T-cell (primary cell): ENCODE data around the gene DNAJB2. TPM values are rescaled to one million over a fixed set of nuclear protein-coding genes. Genes with fewer than 3 reads are reported as not detected.

Experiments
- ATAC-seq, 4 experiments: fragments of 200-7000 bp in 3 of 4; fragments of 150-1000 bp in 1 of 4; cut with Tn5 transposase; replicated peaks in 1 of 4; 1 replicate in 3 of 4; 2 replicates in 1 of 4; pipeline ENCODE4 v1.10.0; 2021; ENCODE audit warnings: moderate library complexity in 3 of 4, mild to moderate bottlenecking in 2 of 4, moderate number of reproducible peaks in 1 of 4
- CTCF ChIA-PET, 2 donors: fragments of 300-600 bp; sonication (Branson Sonifier 250); formaldehyde crosslinking; loops; one replicate each; lab custom pipeline; 2022; ENCODE audit warnings: antibody characterized with exemption in 2 of 2; lab: Charles Lee
- POLR2A ChIA-PET, 2 donors: fragments of 300-600 bp; sonication (Branson Sonifier 250); formaldehyde crosslinking; loops; one replicate each; lab custom pipeline; 2022; ENCODE audit warnings: antibody characterized with exemption in 2 of 2; lab: Charles Lee
- DNase-seq, 35 experiments: peaks; one replicate each; pipeline versions ENCODE4 v3.0.0 to v3.0.0-alpha.2; 2013 to 2023
- H3K27ac ChIP-seq: one replicate; pipeline ENCODE4 v1.5.1; 2013; ENCODE audit warnings: low read length
- H3K27me3 ChIP-seq, 2 experiments: replicated peaks in 1 of 2; 1 replicate in 1 of 2; 2 replicates in 1 of 2; pipeline versions ENCODE4 v1.6.1 to v1.7.0; 2013; ENCODE audit warnings: low read length in 1 of 2, mixed read lengths in 1 of 2; ENCODE audit not compliant: control insufficient read depth in 2 of 2, insufficient read depth in 2 of 2; ENCODE audit errors: extremely low read depth in 1 of 2
- H3K36me3 ChIP-seq, 2 donors: 1 replicate in 1 of 2; 2 replicates in 1 of 2; pipeline versions ENCODE4 v1.6.1 to v1.7.0; 2013; ENCODE audit warnings: low read length in 1 of 2; ENCODE audit not compliant: control insufficient read depth in 2 of 2, insufficient read depth in 1 of 2; ENCODE audit errors: extremely low read depth in 1 of 2
- H3K4me1 ChIP-seq, 2 experiments: 1 replicate in 1 of 2; 2 replicates in 1 of 2; pipeline versions ENCODE4 v1.6.1 to v1.7.0; 2013; ENCODE audit warnings: low read length in 2 of 2, mixed read lengths in 1 of 2; ENCODE audit not compliant: insufficient read depth in 2 of 2, control insufficient read depth in 1 of 2; ENCODE audit errors: extremely low read depth in 1 of 2
- H3K4me3 ChIP-seq, 2 donors: 1 replicate in 1 of 2; 2 replicates in 1 of 2; pipeline versions ENCODE4 v1.5.1 to v1.7.0; 2013; ENCODE audit warnings: mild to moderate bottlenecking in 2 of 2, low read length in 1 of 2, moderate library complexity in 1 of 2; ENCODE audit not compliant: control insufficient read depth in 1 of 2; ENCODE audit errors: extremely low read depth in 1 of 2
- H3K9me3 ChIP-seq: 2 replicates; pipeline ENCODE4 v1.7.0; 2013
- H3K27ac Mint-ChIP-seq, 2 donors: one replicate each; pipeline ENCODE4 v1.8.0; 2020 to 2021; ENCODE audit warnings: mild to moderate bottlenecking in 2 of 2, mixed read lengths in 2 of 2
- H3K27me3 Mint-ChIP-seq, 2 donors: one replicate each; pipeline ENCODE4 v1.8.0; 2021 to 2022; ENCODE audit warnings: mixed read lengths in 2 of 2
- H3K36me3 Mint-ChIP-seq: one replicate; pipeline ENCODE4 v1.8.0; 2021; ENCODE audit warnings: mixed read lengths
- H3K4me1 Mint-ChIP-seq, 3 donors: one replicate each; pipeline ENCODE4 v1.8.0; 2020 to 2022; ENCODE audit warnings: mixed read lengths in 3 of 3, mild to moderate bottlenecking in 1 of 3
- H3K4me3 Mint-ChIP-seq, 3 donors: one replicate each; pipeline ENCODE4 v1.8.0; 2020 to 2022; ENCODE audit warnings: mild to moderate bottlenecking in 3 of 3, mixed read lengths in 3 of 3, moderate library complexity in 3 of 3
- H3K9me3 Mint-ChIP-seq, 3 donors: one replicate each; pipeline ENCODE4 v1.8.0; 2020 to 2022; ENCODE audit warnings: mixed read lengths in 3 of 3
- whole genome bisulfite sequencing: methylation state at CpG from one replicate; pipeline ENCODE4 v1.1.5; 2013; ENCODE audit warnings: missing lambda C conversion rate; ENCODE audit not compliant: insufficient coverage; 5-methylcytosine and 5-hydroxymethylcytosine counted together
- total RNA-seq, 35 experiments: library from RNA in 6 of 35; stranded (reverse) in 6 of 35; fragments of 120-200 nt in 1 of 35; gene quantifications; one replicate each; pipeline versions ENCODE4 v1.2.1 to v1.2.4 and lab custom pipeline; 2013 to 2026

Gene DNAJB2
- total RNA-seq, 5 donors from 2014 or later (not counting 1 experiment from before 2014, with no cell fraction given) = 83.0 to 150 (median 91.8) TPM

- DNase-seq = peak in 34 of 35 experiments; percentile 30 to 87 (median 64)
- POLR2A ChIA-PET = interaction anchor here (0.5 to 2.4 kb wide), 8 partner anchors 22 to 110 kb away, joined by 3 to 14 read pairs (median 4); partner anchors contain the start of gene TUBA4A (in 2 of the 2)
- ATAC-seq = peak in 1 of 4 experiments; percentile 20
- WGBS = 13% methylated on average over 16 of the region's 25 CpGs
- Mint-ChIP-seq H3K4me1 (peaks cover 41 to 51% (median 45%) of the 10 kb centered on the region in 3 donors), H3K4me3 (peak overlapping the region; percentile 64 to 85 (median 77)), H3K36me3 (peaks cover 15% of the 10 kb centered on the region), H3K27ac (peak overlapping the region; percentile 92 to 99), H3K9me3 (no peaks in the 10 kb centered on the region), H3K27me3 (no peaks in the 10 kb centered on the region)
- H3K4me3 ChIP-seq = peak overlapping the region; percentile 23 to 72
- H3K9me3 ChIP-seq = no peaks in the 10 kb centered on the region
- CTCF ChIA-PET = interaction anchor here (0.6 to 10.3 kb wide), 18 partner anchors 16 to 762 kb away, joined by 3 to 116 read pairs (median 4); partner anchors contain the start of genes ANKZF1 (in 1 of the 2), ATG9A (in 1 of the 2), GLB1L (in 1 of the 2) and STK16 (in 1 of the 2)
- peaks cover 11 to 42% of the 10 kb centered on the region in 2 experiments for H3K4me1 ChIP-seq
- no peaks in the 10 kb centered on the region for H3K27me3 ChIP-seq
- peaks cover 10 to 27% of the 10 kb centered on the region in 2 donors for H3K36me3 ChIP-seq
- H3K27ac ChIP-seq = peak overlapping the region; percentile 100
Observed at GRCh38 chr2:219277703-219278654, 1.2 kb upstream of the DNAJB2 start.

GRCh38 chr2:219278655-219279150 lies 463 bp upstream of the DNAJB2 start:
- Histone ChIP-seq H3K4me3 (peak overlapping the region; percentile 55 to 72), H3K36me3 (peaks cover 16 to 34% of the 10 kb centered on the region in 2 donors), H3K9me3 (no peaks in the 10 kb centered on the region), H3K27me3 (no peaks in the 10 kb centered on the region), H3K27ac (peak overlapping the region; percentile 100), H3K4me1 (peaks cover 11 to 42% of the 10 kb centered on the region in 2 experiments)
- ChIA-PET POLR2A (interaction anchor here (0.5 to 2.4 kb wide), 9 partner anchors 16 to 49 kb away, joined by 3 to 14 read pairs (median 4); partner anchors contain the start of genes TUBA4A (in 2 of the 2), ANKZF1 (in 1 of the 2) and ATG9A (in 1 of the 2)), CTCF (interaction anchor here (0.6 to 10.3 kb wide), 16 partner anchors 12 to 264 kb away, joined by 3 to 116 read pairs (median 5); partner anchors contain the start of genes ANKZF1 (in 1 of the 2), ATG9A (in 1 of the 2), CNPPD1 (in 1 of the 2) and NHEJ1 (in 1 of the 2))
- ATAC-seq (no peak), DNase-seq (no peak)
- H3K4me1 Mint-ChIP-seq = peaks cover 43 to 54% (median 48%) of the 10 kb centered on the region in 3 donors
- H3K9me3 Mint-ChIP-seq = no peaks in the 10 kb centered on the region
- H3K36me3 Mint-ChIP-seq = peaks cover 19% of the 10 kb centered on the region
- WGBS = 0% methylated on average over 1 of the region's 9 CpGs
- peak overlapping the region; percentile 77 to 98 (median 85) for H3K4me3 Mint-ChIP-seq
- H3K27me3 Mint-ChIP-seq = no peaks in the 10 kb centered on the region
- H3K27ac Mint-ChIP-seq = peak overlapping the region; percentile 92 to 99

GRCh38 chr2:219279916-219280516 lies 850 bp downstream of the DNAJB2 start:
- POLR2A ChIA-PET = interaction anchor here in 1 of 2 donors (0.6 to 2.4 kb wide), 6 partner anchors 26 to 1059 kb away, joined by 3 to 14 read pairs (median 4); partner anchors contain the start of genes GLB1L, STK16, TUBA4A and TUBA4B

GRCh38 chr2:219280651-219281050 lies 1.5 kb downstream of the DNAJB2 start:
- Mint-ChIP-seq H3K9me3 (no peaks in the 10 kb centered on the region), H3K4me1 (peaks cover 47 to 59% (median 52%) of the 10 kb centered on the region in 3 donors), H3K27ac (peak overlapping the region; percentile 39 to 46), H3K4me3 (peak overlapping the region; percentile 85 to 98 (median 97)), H3K36me3 (peaks cover 25% of the 10 kb centered on the region), H3K27me3 (no peaks in the 10 kb centered on the region)
- H3K27ac ChIP-seq = peak overlapping the region; percentile 100
- H3K36me3 ChIP-seq = peaks cover 23 to 54% of the 10 kb centered on the region in 2 donors
- ChIA-PET POLR2A (interaction anchor here (0.6 to 2.4 kb wide), 5 partner anchors 11 to 36 kb away, joined by 3 to 14 read pairs (median 7); partner anchors contain the start of genes GLB1L (in 1 of the 2), STK16 (in 1 of the 2), TUBA4A (in 1 of the 2) and TUBA4B (in 1 of the 2)), CTCF (interaction anchor here (0.5 to 10.3 kb wide), 7 partner anchors 11 to 301 kb away, joined by 3 to 116 read pairs (median 6); partner anchors contain the start of gene TUBA4A (in 1 of the 2))
- ATAC-seq = no peak
- no peaks in the 10 kb centered on the region for H3K9me3 ChIP-seq
- DNase-seq = no peak
- H3K4me1 ChIP-seq = peaks cover 11 to 43% of the 10 kb centered on the region in 2 experiments
- H3K4me3 ChIP-seq = no peak overlapping the region
- H3K27me3 ChIP-seq = no peaks in the 10 kb centered on the region
- WGBS = no CpG with 5 or more reads among the region's 4 CpGs

More at GRCh38 chr2:219279916-219280516, 850 bp downstream of the DNAJB2 start:
- H3K4me1 Mint-ChIP-seq = peaks cover 43 to 54% (median 49%) of the 10 kb centered on the region in 3 donors
- 76% methylated on average over 4 of the region's 12 CpGs for WGBS
- peak in 2 of 35 experiments; percentile 89 to 91 for DNase-seq
- H3K27ac ChIP-seq = peak overlapping the region; percentile 100
- H3K9me3 ChIP-seq = no peaks in the 10 kb centered on the region
- peak overlapping the region; percentile 85 to 98 (median 97) for H3K4me3 Mint-ChIP-seq
- ATAC-seq = peak in 2 of 4 experiments; percentile 49 to 56
- CTCF ChIA-PET = interaction anchor here (0.9 to 10.3 kb wide), 8 partner anchors 12 to 121 kb away, joined by 3 to 116 read pairs (median 6); partner anchors contain the start of genes ANKZF1 (in 1 of the 2), ATG9A (in 1 of the 2), NHEJ1 (in 1 of the 2) and TUBA4A (in 1 of the 2)
- no peaks in the 10 kb centered on the region for H3K27me3 Mint-ChIP-seq
- H3K4me3 ChIP-seq = peak overlapping the region; percentile 76 to 93
- no peaks in the 10 kb centered on the region for H3K27me3 ChIP-seq
- peaks cover 11 to 42% of the 10 kb centered on the region in 2 experiments for H3K4me1 ChIP-seq
- H3K36me3 Mint-ChIP-seq = peaks cover 21% of the 10 kb centered on the region
- H3K9me3 Mint-ChIP-seq = no peaks in the 10 kb centered on the region
- peaks cover 23 to 47% of the 10 kb centered on the region in 2 donors for H3K36me3 ChIP-seq
- peak overlapping the region; percentile 99 for H3K27ac Mint-ChIP-seq

GRCh38 chr2:219281588-219281987 lies 2.4 kb downstream of the DNAJB2 start:
- H3K27ac Mint-ChIP-seq = peak overlapping the region in 1 of 2 donors; percentile 22
- H3K4me3 ChIP-seq = no peak overlapping the region
- no peaks in the 10 kb centered on the region for H3K27me3 Mint-ChIP-seq
- peaks cover 25% of the 10 kb centered on the region for H3K36me3 Mint-ChIP-seq
- peak overlapping the region in 1 of 3 donors; percentile 85 for H3K4me3 Mint-ChIP-seq
- WGBS = 83% methylated on average over 5 of the region's 8 CpGs
- H3K36me3 ChIP-seq = peaks cover 23 to 61% of the 10 kb centered on the region in 2 donors
- H3K4me1 Mint-ChIP-seq = peaks cover 47 to 59% (median 52%) of the 10 kb centered on the region in 3 donors
- no peak overlapping the region for H3K27ac ChIP-seq
- no peaks in the 10 kb centered on the region for H3K27me3 ChIP-seq
- no peaks in the 10 kb centered on the region for H3K9me3 ChIP-seq
- ATAC-seq (no peak), DNase-seq (no peak)
- H3K4me1 ChIP-seq = peaks cover 11 to 45% of the 10 kb centered on the region in 2 experiments
- no peaks in the 10 kb centered on the region for H3K9me3 Mint-ChIP-seq
- POLR2A ChIA-PET = interaction anchor here (0.5 to 1.2 kb wide), 2 partner anchors 10 to 37 kb away, joined by 3 to 5 read pairs; no protein-coding TSS in a partner anchor
- CTCF ChIA-PET = interaction anchor here (0.8 to 10.3 kb wide), 5 partner anchors 11 to 27 kb away, joined by 3 to 116 read pairs (median 9); partner anchors contain the start of gene TUBA4A (in 1 of the 2)
